ENCODE data around the gene NT5DC1. TPM values are rescaled to one million over a fixed set of nuclear protein-coding genes. Genes with fewer than 3 reads are reported as not detected.

NT5DC1 gene
- total and polyA plus RNA-seq, 10 of the 15 experiments (the other 5 are each of a cell fraction or from before 2014, with no cell fraction given): 40.8 to 140 (median 66.8) TPM

- BruUV-seq (replicated peaks): no TSS peak
- ChIA-PET POLR2A (no interaction called here), RAD21 (ENCODE audit: unreplicated experiment) (no interaction called here), SMC1A (ENCODE audit: uncharacterized antibody, unreplicated experiment) (no interaction called here), CTCF (no interaction called here)
- Histone ChIP-seq H3K79me2 (ENCODE audit: control insufficient read depth, insufficient read depth, low read length) (no peaks in the 10 kb centered on the region), H3K27me3 (replicated peaks in 1 of 2; ENCODE audit: control insufficient read depth in 2 of 2, insufficient read depth in 2 of 2, low read length in 1 of 2) (no peaks in the 10 kb centered on the region), H3K4me1 (ENCODE audit: control insufficient read depth, insufficient read depth, low read length) (no peaks in the 10 kb centered on the region; the same call in 1 of the 2 replicates), H4K20me1 (ENCODE audit: control insufficient read depth, insufficient read depth) (no peaks in the 10 kb centered on the region), H3K4me2 (ENCODE audit: control insufficient read depth, insufficient read depth) (no peak overlapping the region), H3K27ac (ENCODE audit: control insufficient read depth, insufficient read depth) (no peak overlapping the region), H3K9me3 (replicated peaks; ENCODE audit: control insufficient read depth, insufficient read depth, low read length) (no peaks in the 10 kb centered on the region; the same call in 2 of the 3 replicates), H3K4me3 (no peak overlapping the region), H3K36me3 (ENCODE audit: control insufficient read depth in 2 of 2, insufficient read depth in 2 of 2, low read length in 1 of 2) (peaks cover 0 to 4% of the 10 kb centered on the region in 2 experiments; a peak in 2 of 4 replicates), H3K9ac (ENCODE audit: control insufficient read depth, insufficient read depth, low read length) (no peak overlapping the region), H2AFZ (ENCODE audit: control insufficient read depth, low read depth, low read length) (no peak overlapping the region)
- no peak for DNase-seq (ENCODE audit: low read depth, low spot score)
- no peak for FAIRE-seq
- ATAC-seq: no peak
- TF ChIP-seq CHD4 (IDR thresholded peaks at IDR 0.05): no peak
- no peak for TF ChIP-seq HDGF (IDR thresholded peaks at IDR 0.05)
- TF ChIP-seq CHD2 (IDR thresholded peaks at IDR 0.05; ENCODE audit: borderline replicate concordance, low read depth, low read length): no peak
- no peak for TF ChIP-seq ATF7 (IDR thresholded peaks at IDR 0.05; ENCODE audit: low read depth)
- TF ChIP-seq YY1 (IDR thresholded peaks at IDR 0.05; ENCODE audit: low read depth, low read length): no peak
- no peak for TF ChIP-seq CREM (IDR thresholded peaks at IDR 0.05; ENCODE audit: low read depth)
- no peak for TF ChIP-seq BCL11A (IDR thresholded peaks at IDR 0.05; ENCODE audit: low read depth, low read length)
- TF ChIP-seq FOS (IDR thresholded peaks at IDR 0.05; ENCODE audit: borderline replicate concordance, extremely low read depth, insufficient read length): no peak
- TF ChIP-seq IKZF1 (conservative IDR thresholded peaks at IDR 0.05): no peak
- TF ChIP-seq CBFB (IDR thresholded peaks at IDR 0.05; ENCODE audit: low read depth): no peak
- TF ChIP-seq EGR1 (IDR thresholded peaks at IDR 0.05; ENCODE audit: borderline replicate concordance in 1 of 2, low read depth in 2 of 2, low read length in 2 of 2): no peak
- no peak for TF ChIP-seq POLR2AphosphoS2 (IDR thresholded peaks at IDR 0.05; ENCODE audit: low read depth, low read length)
- no peak for TF ChIP-seq CHD1 (IDR thresholded peaks at IDR 0.05; ENCODE audit: low read depth, low read length)
- no peak for TF ChIP-seq NKRF (conservative IDR thresholded peaks at IDR 0.05)
- intact Hi-C loops (cut with micrococcal nuclease; ENCODE audit: unreplicated experiment): no loop called here
- in situ Hi-C loops (cut with MboI): no loop called here
- 100% methylated on average over 2 of the region's 2 CpGs for WGBS (ENCODE audit: insufficient coverage, insufficient replicate concordance, low lambda C conversion rate, missing lambda C conversion rate)
Measured at GRCh38 chr6:116201538-116201937, 100.9 kb downstream of the NT5DC1 start.

Data from GM12878 (cell line).